Measurements from ENCODE around the gene LRCH1.

LRCH1 gene

DNA sequence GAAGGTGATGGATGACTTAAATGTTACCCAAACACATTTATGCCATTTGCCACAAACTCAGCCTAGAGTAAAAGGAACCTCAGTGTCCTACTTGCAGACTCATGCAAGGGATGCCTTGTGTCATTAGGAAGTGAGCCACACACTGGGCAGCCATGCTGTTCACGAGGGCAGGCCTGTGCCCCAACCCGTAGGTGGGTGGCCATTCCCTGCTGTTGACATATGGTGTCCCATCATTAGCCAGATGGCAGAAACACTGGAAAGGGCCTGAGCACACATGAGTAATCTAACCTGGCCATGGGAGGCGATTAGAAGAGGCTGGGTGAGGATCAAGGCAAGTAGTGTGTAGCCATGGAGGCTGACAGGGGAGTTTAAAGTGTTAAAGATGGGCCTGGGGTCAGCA, 9.7 kb upstream of the LRCH1 start:
- Histone ChIP-seq H3K27ac (replicated peaks) (no peak overlapping the region), H3K27me3 (ENCODE audit: insufficient read depth, poor library complexity, severe bottlenecking) (no peaks in the 10 kb centered on the region), H3K4me3 (replicated peaks; ENCODE audit: insufficient read depth, low read length) (no peak overlapping the region)
- TF ChIP-seq, protein P1, sequence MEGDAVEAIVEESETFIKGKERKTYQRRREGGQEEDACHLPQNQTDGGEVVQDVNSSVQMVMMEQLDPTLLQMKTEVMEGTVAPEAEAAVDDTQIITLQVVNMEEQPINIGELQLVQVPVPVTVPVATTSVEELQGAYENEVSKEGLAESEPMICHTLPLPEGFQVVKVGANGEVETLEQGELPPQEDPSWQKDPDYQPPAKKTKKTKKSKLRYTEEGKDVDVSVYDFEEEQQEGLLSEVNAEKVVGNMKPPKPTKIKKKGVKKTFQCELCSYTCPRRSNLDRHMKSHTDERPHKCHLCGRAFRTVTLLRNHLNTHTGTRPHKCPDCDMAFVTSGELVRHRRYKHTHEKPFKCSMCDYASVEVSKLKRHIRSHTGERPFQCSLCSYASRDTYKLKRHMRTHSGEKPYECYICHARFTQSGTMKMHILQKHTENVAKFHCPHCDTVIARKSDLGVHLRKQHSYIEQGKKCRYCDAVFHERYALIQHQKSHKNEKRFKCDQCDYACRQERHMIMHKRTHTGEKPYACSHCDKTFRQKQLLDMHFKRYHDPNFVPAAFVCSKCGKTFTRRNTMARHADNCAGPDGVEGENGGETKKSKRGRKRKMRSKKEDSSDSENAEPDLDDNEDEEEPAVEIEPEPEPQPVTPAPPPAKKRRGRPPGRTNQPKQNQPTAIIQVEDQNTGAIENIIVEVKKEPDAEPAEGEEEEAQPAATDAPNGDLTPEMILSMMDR (IDR thresholded peaks at IDR 0.05; ENCODE audit: insufficient read depth, low read length): no peak
- no peak for TF ChIP-seq SPI1 (IDR thresholded peaks at IDR 0.05; ENCODE audit: borderline replicate concordance, low read depth)
- no peak for TF ChIP-seq GABPA (IDR thresholded peaks at IDR 0.05; ENCODE audit: low read depth)
- TF ChIP-seq, protein P2, sequence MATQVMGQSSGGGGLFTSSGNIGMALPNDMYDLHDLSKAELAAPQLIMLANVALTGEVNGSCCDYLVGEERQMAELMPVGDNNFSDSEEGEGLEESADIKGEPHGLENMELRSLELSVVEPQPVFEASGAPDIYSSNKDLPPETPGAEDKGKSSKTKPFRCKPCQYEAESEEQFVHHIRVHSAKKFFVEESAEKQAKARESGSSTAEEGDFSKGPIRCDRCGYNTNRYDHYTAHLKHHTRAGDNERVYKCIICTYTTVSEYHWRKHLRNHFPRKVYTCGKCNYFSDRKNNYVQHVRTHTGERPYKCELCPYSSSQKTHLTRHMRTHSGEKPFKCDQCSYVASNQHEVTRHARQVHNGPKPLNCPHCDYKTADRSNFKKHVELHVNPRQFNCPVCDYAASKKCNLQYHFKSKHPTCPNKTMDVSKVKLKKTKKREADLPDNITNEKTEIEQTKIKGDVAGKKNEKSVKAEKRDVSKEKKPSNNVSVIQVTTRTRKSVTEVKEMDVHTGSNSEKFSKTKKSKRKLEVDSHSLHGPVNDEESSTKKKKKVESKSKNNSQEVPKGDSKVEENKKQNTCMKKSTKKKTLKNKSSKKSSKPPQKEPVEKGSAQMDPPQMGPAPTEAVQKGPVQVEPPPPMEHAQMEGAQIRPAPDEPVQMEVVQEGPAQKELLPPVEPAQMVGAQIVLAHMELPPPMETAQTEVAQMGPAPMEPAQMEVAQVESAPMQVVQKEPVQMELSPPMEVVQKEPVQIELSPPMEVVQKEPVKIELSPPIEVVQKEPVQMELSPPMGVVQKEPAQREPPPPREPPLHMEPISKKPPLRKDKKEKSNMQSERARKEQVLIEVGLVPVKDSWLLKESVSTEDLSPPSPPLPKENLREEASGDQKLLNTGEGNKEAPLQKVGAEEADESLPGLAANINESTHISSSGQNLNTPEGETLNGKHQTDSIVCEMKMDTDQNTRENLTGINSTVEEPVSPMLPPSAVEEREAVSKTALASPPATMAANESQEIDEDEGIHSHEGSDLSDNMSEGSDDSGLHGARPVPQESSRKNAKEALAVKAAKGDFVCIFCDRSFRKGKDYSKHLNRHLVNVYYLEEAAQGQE (IDR thresholded peaks at IDR 0.05; ENCODE audit: insufficient replicate concordance, low read depth): no peak
- no peak for TF ChIP-seq POLR2AphosphoS5 (IDR thresholded peaks at IDR 0.05; ENCODE audit: low read depth)
- DNase-seq (ENCODE audit: low read depth in 1 of 2, low spot score in 1 of 2): no peak

DNA sequence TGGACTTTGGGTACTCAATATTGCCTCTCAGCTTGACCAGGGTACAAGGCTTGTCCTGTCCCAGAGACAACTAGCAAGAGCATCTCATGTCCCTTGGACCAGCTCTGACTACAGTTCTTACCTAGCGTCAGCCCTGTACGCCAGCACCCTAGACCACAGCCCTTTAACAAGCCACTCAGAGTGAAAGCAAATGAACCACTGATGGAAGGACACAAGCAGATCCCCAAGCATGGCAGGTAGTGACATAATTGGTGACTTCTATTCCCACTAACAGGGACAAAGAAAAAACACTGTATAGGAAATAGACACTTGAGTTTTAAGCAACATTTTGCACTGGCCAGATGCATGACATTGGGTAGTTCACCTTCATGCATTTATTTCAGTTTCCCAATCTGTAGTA, 8.8 kb upstream of the LRCH1 start:
- no peak overlapping the region for H3K27ac ChIP-seq (replicated peaks)
- H3K4me3 ChIP-seq (replicated peaks; ENCODE audit: insufficient read depth, low read length): no peak overlapping the region
- no peak for DNase-seq (ENCODE audit: low read depth in 1 of 2, low spot score in 1 of 2)
- TF ChIP-seq POLR2AphosphoS5 (IDR thresholded peaks at IDR 0.05; ENCODE audit: low read depth) (no peak), GABPA (IDR thresholded peaks at IDR 0.05; ENCODE audit: low read depth) (no peak), SPI1 (IDR thresholded peaks at IDR 0.05; ENCODE audit: borderline replicate concordance, low read depth) (no peak)
- TF ChIP-seq, protein P1 (IDR thresholded peaks at IDR 0.05; ENCODE audit: insufficient read depth, low read length): no peak
- TF ChIP-seq, protein P2 (IDR thresholded peaks at IDR 0.05; ENCODE audit: insufficient replicate concordance, low read depth): no peak
- no peaks in the 10 kb centered on the region for H3K27me3 ChIP-seq (ENCODE audit: insufficient read depth, poor library complexity, severe bottlenecking)

DNA sequence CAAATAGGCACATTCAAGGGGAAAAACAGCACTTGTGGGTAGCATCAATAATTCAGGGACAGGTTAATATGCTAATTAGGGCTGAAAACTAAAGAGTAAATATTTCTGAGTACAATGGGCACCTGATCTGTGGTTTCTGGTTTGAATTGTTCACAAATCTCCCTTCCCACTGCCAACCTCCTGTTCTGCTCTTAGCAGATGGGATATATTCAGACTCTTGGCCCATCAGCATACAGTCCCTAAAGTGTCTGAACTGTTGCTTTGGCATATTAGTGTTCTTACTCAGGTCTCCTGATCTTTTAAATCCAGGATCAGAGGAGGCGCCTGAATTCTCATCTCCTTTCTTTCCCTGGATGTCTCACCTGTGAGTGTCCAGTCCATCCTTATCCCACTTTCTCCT, 8.2 kb upstream of the LRCH1 start:
- Histone ChIP-seq H3K27ac (replicated peaks) (no peak overlapping the region), H3K27me3 (ENCODE audit: insufficient read depth, poor library complexity, severe bottlenecking) (no peaks in the 10 kb centered on the region), H3K4me3 (replicated peaks; ENCODE audit: insufficient read depth, low read length) (no peak overlapping the region)
- no peak for DNase-seq (ENCODE audit: low read depth in 1 of 2, low spot score in 1 of 2)
- TF ChIP-seq POLR2AphosphoS5 (IDR thresholded peaks at IDR 0.05; ENCODE audit: low read depth) (no peak), GABPA (IDR thresholded peaks at IDR 0.05; ENCODE audit: low read depth) (no peak)
- TF ChIP-seq, protein P1 (IDR thresholded peaks at IDR 0.05; ENCODE audit: insufficient read depth, low read length): no peak

DNA sequence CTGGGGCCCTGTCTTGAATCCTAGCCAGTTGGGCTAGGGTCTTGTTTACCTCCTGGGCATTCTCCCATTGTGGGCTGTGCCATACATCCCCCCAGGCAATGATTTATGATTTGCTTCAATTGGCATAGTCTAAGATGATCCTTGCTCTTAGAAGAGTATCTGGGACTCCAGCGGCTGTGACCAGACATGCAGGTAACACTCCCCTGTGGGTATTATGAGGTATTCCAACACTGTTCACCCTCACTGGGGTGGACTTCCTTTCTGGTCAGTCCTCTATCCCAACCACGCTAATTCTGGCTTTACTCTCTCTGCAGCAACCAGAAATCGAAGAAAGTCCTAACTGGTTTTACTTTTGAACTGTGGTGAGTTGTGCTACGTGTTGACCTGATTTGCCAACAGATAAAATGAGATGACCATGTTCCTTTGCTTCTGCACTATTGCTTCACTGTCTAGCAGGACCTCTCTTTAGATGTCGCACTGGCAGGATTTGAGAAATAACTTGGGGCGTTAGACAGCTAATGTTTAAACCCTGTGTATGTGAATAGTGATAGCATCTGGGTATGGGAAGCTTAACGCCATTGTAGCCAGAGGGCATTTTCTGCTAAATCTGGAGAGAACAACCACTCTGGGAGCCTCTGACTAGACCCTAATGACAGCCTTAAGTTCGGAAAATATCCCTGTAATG, 6.7 kb upstream of the LRCH1 start:
- Histone ChIP-seq H3K27ac (replicated peaks) (no peak overlapping the region), H3K27me3 (ENCODE audit: insufficient read depth, poor library complexity, severe bottlenecking) (no peaks in the 10 kb centered on the region), H3K4me3 (replicated peaks; ENCODE audit: insufficient read depth, low read length) (no peak overlapping the region)
- no peak for DNase-seq (ENCODE audit: low read depth in 1 of 2, low spot score in 1 of 2)
- TF ChIP-seq GABPA (IDR thresholded peaks at IDR 0.05; ENCODE audit: low read depth) (no peak), SPI1 (IDR thresholded peaks at IDR 0.05; ENCODE audit: borderline replicate concordance, low read depth) (no peak), POLR2AphosphoS5 (IDR thresholded peaks at IDR 0.05; ENCODE audit: low read depth) (no peak)
- TF ChIP-seq, protein P2 (IDR thresholded peaks at IDR 0.05; ENCODE audit: insufficient replicate concordance, low read depth): no peak
- TF ChIP-seq, protein P1 (IDR thresholded peaks at IDR 0.05; ENCODE audit: insufficient read depth, low read length): no peak

Data from HL-60 (cell line).